GM21723 (cell line): ENCODE results near the gene R3HDM2.

Experiments
- ATAC-seq: cut with Tn5 transposase; IDR thresholded peaks from one replicate; pipeline ENCODE4 v1.9.1; 2021; ENCODE audit warnings: mild to moderate bottlenecking, moderate library complexity; ENCODE audit not compliant: unreplicated experiment

The R3HDM2 gene

GRCh38 chr12:57220770-57221168, 210.1 kb downstream of the R3HDM2 start:
- ATAC-seq: no peak

- ATAC-seq: no peak
Observed at GRCh38 chr12:57219993-57220754, 210.7 kb downstream of the R3HDM2 start.

- ATAC-seq: no peak
Observed at GRCh38 chr12:57219205-57219992, 211.4 kb downstream of the R3HDM2 start.

GRCh38 chr12:57218030-57218853, 212.6 kb downstream of the R3HDM2 start:
- no peak for ATAC-seq

GRCh38 chr12:57216921-57217879, 213.6 kb downstream of the R3HDM2 start:
- no peak for ATAC-seq

- no peak for ATAC-seq
Observed at GRCh38 chr12:57216014-57216911, 214.6 kb downstream of the R3HDM2 start, which contains the start of gene NXPH4. TSS of gene NXPH4 (plus strand) at chr12:57216794. CDS start at chr12:57216970, 176 bp downstream.

GRCh38 chr12:57215668-57216013, 215.2 kb downstream of the R3HDM2 start:
- no peak for ATAC-seq

- no peak for ATAC-seq
Observed at GRCh38 chr12:57215065-57215464, 215.8 kb downstream of the R3HDM2 start.

- peak; percentile 37 for ATAC-seq
Observed at GRCh38 chr12:57214398-57214781, 216.5 kb downstream of the R3HDM2 start.

GRCh38 chr12:57213763-57214397, 217.0 kb downstream of the R3HDM2 start:
- no peak for ATAC-seq

- peak; percentile 44 for ATAC-seq
Observed at GRCh38 chr12:57213058-57213715, 217.7 kb downstream of the R3HDM2 start.

GRCh38 chr12:57212701-57213057, 218.2 kb downstream of the R3HDM2 start:
- ATAC-seq: no peak

- ATAC-seq: no peak
Observed at GRCh38 chr12:57211791-57212700, 218.8 kb downstream of the R3HDM2 start.

GRCh38 chr12:57210926-57211692, 219.7 kb downstream of the R3HDM2 start:
- ATAC-seq: no peak

GRCh38 chr12:57210461-57210860, 220.4 kb downstream of the R3HDM2 start:
- ATAC-seq: no peak

- ATAC-seq: no peak
Observed at GRCh38 chr12:57209916-57210315, 220.9 kb downstream of the R3HDM2 start.
